GDM1 (cell line): ENCODE data around the gene SMARCC2.

Experiments
- DNase-seq: peaks from one replicate; lab custom pipeline; 2025; lab: John Stamatoyannopoulos, UW

The SMARCC2 gene

DNA sequence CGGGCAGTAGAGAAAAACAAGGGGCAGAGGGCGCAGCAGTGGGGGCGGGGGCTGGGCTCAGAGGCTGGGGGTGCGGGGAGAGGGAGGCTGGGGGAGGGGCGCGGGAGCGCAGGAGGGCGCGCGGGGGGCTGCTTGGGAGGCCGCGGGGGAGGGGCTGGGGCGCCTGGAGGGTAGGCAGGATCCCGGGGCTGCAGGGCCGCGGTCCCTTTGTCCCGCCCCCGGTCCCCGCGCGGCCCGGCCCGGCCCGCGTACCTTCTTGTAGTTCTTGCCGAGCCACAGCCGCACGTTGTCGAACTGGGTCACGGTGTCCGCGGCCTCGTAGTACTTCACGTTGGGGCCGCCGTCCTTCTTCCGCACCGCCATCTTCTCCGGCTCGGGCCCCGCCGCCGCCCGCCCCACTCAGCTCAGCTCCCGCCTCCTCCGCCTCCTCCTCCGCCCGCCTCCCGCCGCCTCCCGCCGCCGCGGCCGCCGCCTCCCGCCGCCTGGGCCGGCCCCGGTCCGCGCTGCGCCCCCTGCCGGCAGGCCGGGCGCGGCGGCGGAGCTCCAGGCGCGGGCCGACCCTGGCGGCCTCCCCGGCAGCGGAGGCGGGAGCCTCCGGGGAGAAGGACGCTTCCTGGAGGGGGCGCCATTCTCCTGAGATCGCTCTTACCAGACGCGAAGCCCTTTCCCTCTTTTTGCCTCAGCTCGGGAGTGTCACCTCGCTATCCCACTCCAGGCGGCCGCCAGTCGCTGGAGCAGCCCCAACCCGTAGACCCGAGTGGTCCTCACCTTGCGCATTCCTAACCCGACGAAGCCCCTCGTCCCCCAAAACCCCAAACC lies at the start of gene SMARCC2:
Gene SMARCC2 (minus strand): TSS at position 385 of the 819 bp plus-strand sequence. CDS start 22 bp downstream, at position 363.
- peak; percentile 83 for DNase-seq

DNA sequence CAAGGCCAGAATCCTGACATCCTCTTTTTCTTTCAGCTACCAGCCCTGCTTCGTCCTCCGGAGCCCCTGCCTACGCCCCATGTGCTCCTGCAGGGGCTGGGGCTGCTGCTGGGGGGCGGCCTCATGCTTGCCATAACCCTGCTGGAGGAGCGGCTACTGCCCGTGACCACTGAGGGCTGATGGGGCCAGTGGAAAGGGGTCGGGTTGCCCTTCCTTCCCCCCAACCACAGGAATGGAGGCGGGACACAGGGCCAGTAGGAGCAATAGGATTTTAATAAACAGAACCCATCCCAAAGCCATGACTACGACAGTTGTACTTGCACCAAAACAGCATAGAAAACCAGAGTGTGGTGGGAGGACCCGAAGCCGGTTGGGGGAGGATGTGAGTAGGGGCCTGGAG lies 48.3 kb upstream of the SMARCC2 start:
- DNase-seq: no peak

DNA sequence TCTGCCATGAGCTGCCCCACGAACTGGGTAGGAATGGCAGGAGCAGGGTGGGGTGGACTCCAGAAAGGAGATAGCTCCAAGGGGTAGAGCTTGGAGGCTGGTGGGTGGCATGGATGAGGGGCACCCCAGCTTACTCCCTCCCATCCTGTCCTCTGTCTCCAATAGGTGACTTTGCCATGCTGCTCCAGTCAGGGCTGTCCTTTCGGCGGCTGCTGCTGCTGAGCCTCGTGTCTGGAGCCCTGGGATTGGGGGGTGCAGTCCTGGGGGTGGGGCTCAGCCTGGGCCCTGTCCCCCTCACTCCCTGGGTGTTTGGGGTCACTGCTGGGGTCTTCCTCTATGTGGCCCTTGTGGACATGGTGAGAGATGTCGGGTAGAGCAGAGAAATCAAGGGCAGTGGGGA lies 47.7 kb upstream of the SMARCC2 start:
- no peak for DNase-seq

DNA sequence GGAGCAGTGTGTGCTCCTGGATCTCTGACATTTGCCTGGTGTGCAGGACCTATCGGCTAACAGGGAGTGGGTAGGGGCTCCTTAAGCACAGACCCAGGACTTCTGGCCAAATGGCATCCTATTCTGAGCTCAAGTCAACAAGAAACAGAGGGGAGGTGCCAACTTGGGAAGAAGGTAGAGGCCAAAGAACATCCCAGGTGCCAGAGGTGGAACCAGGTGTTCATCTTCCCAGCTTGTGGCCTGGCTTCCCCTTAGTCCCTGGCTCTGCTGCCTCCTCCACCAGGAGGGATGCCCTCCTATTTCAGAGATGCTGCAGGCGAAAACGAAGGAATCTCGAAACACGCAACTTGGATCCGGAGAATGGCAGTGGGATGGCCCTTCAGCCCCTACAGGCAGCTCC lies 46.8 kb upstream of the SMARCC2 start:
- no peak for DNase-seq

DNA sequence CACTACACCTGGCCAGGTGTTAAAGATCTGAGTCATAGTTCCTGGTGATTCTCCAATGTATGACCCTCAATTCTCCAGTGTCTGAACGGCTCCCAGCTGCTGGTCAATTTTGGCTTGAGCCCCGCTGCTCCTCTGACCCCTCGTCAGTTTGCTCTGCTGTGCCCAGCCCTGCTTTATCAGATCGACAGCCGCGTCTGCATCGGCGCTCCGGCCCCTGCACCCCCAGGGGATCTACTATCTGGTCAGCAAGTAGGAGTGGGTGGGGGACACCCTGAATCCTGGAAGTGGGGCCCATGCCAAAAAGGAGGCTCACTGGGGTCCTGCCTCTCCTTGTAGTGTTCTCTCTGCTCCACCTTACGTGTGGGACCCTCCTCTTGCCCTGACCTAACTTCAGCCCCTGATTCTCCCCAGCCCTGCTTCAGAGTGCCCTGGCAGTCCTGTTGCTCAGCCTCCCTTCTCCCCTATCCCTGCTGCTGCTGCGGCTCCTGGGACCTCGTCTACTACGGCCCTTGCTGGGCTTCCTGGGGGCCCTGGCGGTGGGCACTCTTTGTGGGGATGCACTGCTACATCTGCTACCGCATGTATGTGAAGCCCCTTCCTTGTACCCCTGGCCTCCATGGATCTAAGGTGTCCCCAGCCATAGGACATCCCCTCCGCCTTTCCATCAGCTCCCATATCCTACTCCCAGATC lies 45.6 kb upstream of the SMARCC2 start:
- DNase-seq: no peak

DNA sequence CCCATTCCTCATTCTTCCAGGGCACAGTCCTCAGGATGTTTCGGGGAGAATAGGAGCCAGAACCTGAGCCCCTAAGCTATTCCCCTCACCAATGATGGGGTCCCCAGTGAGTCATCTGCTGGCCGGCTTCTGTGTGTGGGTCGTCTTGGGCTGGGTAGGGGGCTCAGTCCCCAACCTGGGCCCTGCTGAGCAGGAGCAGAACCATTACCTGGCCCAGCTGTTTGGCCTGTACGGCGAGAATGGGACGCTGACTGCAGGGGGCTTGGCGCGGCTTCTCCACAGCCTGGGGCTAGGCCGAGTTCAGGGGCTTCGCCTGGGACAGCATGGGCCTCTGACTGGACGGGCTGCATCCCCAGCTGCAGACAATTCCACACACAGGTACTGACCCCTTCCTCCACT lies 41.9 kb upstream of the SMARCC2 start:
- no peak for DNase-seq

DNA sequence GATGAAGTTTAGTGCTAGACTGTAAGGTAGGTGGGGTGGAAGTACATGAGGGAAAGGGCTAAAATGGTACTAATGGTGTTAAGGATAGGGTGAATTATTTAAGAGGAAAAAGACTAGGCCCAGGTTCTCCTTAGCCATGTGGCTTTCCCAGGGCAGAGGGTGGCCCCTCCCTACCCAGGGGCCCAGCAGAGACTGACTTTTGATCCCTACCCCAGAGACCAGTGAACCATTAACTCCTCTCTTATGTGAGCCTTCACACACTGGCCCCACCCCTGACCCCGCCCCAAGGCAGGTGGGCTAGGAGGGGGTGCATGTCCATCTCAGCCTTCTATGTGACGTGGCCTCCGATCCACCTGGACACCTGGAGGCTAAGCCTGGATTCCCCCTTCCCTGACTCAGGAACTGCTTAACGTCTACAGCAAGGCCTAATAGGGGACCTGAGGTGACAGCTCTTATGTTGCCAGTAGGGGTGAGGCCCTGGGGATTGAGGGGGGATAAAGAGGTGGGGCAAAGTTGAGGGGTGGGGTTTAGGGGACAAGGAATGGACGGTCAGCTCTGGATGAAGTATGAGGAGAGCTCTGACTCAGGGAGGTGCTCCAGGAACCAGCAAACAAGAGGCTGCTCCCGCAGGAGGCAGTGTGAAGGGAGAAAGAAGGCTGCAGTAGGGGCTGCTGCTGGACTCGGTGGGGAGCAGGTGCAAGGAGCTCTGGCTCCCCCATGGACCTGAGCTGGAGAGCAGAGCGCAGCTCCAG lies 41.3 kb upstream of the SMARCC2 start:
- no peak for DNase-seq

DNA sequence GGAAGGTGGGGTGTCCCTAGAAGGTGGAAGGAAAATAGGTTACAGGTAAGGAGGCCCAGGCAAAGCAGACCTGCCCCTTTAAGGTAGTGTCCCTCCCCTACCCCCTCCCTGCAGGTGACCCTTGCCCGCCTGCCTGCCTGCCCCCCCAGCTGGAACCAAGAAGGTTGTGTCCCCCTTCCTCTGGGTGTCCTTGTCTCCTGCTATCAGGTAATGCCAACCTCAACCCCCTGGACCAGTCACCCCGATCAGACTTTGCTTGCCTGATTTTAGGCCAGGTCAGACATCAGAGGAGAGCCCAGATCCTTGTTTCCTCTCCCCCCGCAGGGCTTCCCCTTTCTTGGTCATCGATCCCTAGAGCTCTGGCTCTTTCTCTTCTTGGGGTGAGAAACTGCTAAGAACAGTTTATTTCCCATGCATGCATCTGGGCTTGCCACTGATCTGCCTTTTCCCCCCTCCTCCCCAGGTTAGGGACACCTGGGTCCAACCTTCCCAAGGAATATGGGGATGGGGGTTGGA lies 40.7 kb upstream of the SMARCC2 start, which contains the start of gene SLC39A5:
Gene SLC39A5 (plus strand): TSS at position 136 of the 516 bp plus-strand sequence. CDS start 1,224 bp downstream, outside the sequence.
- DNase-seq: no peak

DNA sequence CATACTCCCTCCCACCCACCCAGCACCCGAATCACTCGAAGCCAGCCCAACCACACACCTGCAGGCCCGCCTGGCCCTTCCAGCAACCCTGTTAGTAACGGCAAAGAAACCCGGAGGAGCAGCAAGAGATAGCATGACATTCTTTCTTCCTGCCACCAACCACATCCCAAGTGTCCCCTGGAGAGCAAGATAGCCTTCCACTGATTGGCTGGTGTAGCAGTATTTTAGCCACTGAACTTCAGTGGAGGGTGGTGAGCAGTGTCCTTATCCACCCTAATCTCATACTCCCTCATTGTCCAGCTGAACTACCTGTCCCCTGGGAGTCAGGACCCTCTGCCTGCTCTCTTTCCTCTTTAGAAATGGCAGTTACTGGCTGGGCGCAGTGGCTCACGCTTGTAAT lies 39.8 kb upstream of the SMARCC2 start:
- no peak for DNase-seq

DNA sequence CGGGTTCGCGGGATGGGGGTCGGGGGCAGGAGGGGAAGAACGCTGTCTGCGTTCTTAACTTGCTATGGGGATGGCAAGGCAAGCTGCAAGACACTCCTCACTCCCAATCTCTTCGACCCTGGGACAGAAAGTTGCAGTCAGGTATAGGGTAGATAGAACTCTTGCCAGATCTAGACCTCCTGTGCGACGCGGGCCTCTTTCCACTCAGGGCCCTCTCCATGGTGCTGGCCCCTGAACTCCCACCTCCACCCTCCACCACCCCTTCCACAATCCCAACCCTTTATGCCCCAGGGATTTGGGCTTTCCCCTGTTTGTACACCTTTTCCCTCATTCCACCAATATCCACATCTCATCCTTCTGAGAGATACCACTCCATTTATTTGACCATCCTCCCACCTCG lies 35.7 kb upstream of the SMARCC2 start:
- DNase-seq: no peak

DNA sequence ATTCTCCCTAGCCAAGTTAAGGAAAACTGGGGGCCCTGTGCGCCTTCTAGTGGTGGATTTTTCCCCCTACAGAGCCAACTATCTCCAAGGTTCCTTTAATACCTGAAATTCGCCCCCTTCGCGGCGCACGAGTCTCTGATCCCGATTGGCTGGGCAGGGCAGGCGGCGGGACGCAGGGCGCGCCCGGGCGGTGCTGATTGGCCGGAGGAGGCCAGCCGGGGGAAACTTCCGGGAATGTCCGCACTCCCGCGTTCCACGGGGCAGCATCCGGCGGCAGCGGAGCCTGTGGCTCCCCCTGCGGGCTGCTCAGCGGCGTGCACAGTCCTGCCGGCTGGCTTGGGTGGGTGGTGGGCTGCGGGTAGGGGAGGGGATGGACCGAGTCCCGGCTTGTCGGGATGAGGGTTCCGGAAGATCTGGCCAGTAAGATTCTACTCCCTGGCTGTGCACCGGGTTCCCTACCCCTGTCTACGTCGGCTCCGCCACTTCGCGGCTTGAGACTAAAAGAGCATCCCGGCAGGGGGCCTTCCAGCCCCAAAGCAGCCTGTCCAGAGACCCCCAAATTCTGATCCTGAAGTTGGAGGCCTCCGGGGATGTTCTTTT lies 34.9 kb upstream of the SMARCC2 start, which contains the start of gene NABP2:
Gene NABP2 (plus strand): TSS at position 241 of the 600 bp plus-strand sequence. CDS start 515 bp downstream, outside the sequence.
- DNase-seq: peak; percentile 96

DNA sequence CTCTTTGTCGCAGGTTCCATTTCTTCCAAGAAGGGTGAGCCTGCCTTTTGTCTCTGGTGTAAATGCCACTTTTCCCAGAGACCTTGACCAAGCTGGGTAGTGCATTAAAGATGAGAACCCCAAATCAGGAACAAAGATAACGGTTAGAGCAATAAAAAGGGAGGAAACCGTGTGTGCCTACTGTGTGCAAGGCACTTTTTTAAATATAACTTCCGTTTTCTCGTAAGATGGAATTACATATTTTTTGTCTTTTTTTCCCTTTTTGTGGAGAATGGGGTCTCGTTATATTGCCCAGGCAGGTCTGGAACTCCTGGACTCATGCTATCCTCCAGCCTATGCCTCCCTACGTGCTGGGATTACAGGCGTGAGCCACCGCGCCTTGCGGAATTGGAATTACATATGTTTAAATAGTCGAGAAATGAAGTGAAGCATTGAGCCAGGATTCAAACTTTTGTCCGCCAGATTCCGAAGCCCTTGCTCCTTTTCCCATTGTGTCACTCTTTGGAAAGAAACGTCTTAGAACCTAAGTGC lies 34.4 kb upstream of the SMARCC2 start:
- no peak for DNase-seq

DNA sequence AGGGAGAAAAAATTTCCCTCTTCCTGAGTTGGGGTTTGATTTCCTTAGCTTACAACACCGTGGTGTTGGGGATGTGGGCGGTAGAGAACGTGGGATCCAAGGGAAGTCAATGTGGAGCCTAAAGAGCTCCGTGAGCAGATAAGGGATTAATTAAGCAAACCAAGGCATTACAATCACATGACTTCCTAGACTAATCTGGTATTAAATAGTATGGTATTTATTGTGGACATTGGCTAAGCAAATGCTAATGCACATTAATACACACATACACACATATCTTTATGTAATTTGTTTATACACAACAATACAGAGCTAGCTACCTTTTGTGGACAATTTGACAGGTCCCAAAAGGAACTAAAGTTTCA lies 33.2 kb upstream of the SMARCC2 start:
- DNase-seq: no peak

DNA sequence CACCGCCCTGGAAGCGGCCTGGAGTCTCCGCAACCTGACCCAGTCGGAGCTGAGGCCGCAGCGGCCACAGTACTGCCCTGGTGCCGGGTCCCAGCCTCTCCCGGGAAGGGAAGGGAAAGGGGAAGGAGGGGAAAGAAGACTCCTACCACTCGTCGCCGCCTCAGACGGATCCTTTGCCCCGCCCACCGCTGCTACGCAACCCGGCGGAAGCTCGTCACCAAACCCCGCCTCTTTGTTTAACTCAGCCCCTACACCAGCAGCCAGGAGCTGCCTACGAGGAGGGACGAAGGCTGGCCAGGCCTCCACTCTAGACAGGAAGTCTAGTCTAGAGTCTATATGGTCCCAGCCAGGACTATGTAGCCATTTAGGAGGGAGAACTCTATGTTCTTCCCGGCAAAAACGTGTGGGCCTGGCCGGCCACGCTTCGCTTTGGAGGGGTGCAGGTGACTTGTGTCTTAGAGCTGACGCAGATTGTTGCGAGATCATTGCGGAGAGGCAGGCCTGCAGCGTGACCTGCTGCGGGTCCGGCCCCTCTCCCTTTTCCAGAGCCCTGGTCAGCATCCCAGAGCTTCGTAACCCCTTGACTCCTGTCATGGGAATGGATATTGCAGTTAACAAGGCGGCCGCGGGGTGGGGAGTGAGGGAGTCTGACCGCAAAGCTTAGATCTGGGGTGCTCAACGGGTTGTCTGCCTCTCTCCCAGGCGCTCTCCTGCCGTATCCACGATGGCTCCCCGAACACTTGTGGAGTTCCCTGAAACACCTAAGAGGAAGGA lies 32.7 kb upstream of the SMARCC2 start, which contains the start of gene RNF41:
Gene RNF41 (minus strand): TSS at position 166 of the 774 bp plus-strand sequence. CDS start 7,875 bp downstream, outside the sequence.
- peak; percentile 90 for DNase-seq

DNA sequence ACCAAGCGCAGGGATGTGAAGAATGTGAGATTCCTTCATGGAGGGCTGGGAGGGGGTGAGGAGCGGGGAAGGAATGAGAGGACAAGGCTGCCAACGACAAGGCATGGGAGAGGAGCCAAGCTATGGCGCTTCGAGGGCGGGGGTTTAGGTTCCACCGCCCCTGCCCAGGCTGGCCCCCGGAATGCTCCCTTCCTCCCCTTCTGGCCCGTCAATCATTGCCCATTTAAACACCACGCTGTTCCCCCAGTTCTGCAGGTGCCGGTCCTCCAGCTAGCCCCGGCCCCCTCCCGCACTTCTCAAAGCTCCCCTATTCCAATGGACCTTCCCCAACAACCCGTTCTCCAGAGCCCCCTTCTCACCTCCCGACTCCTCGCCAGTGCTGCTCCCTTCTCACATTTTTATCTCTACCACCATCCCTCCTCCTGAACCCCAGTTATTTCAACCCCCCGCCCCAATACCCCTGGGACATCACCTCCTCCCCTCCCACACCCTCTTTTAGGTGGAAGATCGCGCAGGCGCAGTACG lies 32.0 kb upstream of the SMARCC2 start:
- no peak for DNase-seq

DNA sequence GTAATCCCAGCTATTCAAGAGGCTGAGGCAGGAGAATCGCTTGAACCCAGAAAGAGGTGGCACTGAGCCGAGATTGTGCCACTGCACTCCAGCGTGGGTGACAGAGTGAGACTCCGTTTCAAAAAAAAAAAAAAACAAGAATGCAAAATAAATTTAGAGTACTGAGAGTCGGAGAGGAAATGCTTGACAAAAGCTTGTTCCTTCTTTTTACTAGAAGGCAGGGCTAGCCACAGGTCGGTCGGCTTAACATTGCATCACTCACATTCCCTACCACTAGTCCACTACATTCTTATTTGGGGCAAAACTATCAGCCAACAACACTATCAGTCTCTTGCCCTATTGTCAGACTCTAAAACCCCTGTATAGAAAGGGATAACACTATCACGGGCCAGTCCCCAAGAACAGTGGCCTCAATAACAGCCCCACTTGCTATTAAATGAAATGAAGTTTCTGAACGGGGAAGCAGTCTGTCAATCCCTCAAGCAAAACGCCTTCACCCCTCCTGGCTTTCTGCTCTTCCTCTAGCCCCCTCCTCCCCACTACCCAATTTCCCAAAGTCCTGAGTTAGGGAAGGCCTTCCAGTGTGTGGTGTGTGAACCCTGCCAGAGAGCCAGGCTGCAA lies 31.4 kb upstream of the SMARCC2 start:
- peak; percentile 7 for DNase-seq

DNA sequence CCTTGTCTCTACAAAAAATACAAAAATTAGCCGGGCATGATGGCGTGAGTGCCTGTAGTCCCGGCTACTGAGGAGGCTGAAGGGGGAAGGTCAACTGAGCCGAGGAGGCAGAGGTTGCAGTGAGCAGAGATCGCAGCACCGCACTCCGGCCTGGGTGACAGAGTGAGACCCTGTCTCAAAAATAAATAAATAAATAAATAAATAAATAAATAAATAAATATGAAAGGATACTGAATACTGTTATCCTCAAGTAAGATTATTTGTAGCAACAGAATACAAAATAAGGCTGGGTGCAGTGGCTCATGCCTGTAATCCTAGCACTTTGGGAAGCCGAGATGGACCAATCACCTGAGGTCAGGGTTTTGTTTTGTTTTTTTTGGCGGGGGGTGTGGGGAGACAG lies 30.6 kb upstream of the SMARCC2 start:
- no peak for DNase-seq

DNA sequence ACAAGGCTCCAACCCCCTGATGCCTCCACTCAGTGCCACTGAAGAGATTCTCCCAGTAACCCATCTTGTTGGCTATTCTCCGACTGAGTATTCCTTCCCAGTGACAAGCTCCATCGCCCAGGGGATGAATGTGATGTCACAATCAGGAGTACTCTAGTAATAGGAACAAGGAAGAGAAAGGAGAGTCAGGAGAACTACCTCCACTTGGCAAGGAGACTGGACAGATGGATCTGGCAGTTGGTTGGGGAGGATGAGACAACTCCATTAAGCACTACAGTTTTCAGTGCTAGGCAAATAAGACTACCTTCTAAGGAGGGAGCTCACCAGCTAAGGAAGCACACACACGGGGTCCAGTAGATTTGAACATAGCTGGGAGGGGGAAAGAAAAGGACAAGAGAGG lies 27.2 kb upstream of the SMARCC2 start:
- no peak for DNase-seq

DNA sequence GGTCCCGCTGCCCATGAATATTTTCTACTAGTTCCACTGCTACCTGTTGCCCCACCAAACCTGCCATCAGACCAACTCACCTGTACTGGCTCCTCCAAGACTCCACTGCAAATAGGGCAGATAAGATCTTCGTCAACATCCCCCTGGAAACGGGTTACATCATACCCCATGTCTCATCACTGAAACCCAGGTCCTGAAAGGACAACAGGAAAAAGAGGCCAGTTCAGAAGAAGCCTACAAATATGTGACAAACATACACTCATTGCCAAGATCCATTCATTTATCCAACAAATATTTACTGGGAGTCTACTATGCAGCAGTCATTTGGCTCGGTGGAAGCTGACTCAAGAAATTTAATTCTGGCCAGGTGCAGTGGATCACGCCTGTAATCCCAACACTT lies 24.6 kb upstream of the SMARCC2 start:
- no peak for DNase-seq

DNA sequence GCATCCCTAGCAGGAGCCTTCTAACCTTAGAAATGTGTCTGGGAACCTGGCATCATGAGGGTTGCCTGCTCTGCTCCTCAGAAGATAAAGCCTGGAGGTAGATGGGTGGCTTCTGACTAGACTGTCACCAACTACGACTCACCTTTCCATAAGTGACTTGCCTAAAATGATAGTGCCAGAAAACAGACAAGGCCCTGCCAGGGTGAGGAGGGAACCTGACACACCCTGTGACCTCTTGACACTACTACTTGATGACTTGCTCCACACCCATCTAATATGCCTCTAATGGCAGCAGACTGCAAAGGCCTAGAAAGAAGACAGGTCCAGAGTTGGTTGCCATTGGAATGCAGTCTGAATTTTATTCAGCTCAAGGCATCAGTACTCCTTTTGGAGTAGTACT lies 23.1 kb upstream of the SMARCC2 start:
- DNase-seq: no peak
